Peyer's patch (tissue), 4 donors: Measurements from ENCODE around the gene ZDHHC22.

Experiments used
- POLR2A ChIP-seq, 2 donors: fragments of 450-650 bp; IDR thresholded peaks; one replicate each; pipeline ENCODE4 v1.5.1; 2017; ENCODE audit warnings: antibody characterized with exemption in 2 of 2, mild to moderate bottlenecking in 2 of 2, moderate library complexity in 2 of 2
- TF ChIP-seq, protein P1 (sequence below), 6 experiments: fragments of 450-650 bp in 4 of 6; fragments of 200-600 bp in 2 of 6; sonication (generic) in 1 of 6; IDR thresholded peaks; one replicate each; pipeline ENCODE4 v1.5.1; 2017 to 2019; ENCODE audit warnings: antibody characterized with exemption in 6 of 6, mild to moderate bottlenecking in 3 of 6, moderate library complexity in 1 of 6

DNA sequence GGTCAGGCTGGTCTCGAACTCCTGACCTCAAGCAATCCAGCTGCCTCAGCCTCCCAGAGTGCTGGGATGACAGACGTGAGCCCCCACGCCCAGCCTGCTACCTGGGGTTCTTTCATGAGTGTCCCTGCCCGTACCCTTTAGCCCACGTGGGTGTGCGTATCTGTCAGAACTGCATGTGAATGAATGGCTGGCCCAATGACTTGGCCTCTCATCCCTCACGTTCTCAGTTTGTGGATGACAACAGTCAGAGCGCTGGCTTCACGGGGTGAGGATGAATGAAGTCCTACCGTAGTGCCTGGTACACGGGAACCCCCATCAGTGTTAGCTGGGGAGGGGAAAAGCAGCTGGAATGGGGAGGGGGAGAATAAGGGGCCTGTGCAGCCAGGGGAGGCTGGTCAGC is 16.1 kb upstream of the ZDHHC22 start:
- TF ChIP-seq, protein P1, sequence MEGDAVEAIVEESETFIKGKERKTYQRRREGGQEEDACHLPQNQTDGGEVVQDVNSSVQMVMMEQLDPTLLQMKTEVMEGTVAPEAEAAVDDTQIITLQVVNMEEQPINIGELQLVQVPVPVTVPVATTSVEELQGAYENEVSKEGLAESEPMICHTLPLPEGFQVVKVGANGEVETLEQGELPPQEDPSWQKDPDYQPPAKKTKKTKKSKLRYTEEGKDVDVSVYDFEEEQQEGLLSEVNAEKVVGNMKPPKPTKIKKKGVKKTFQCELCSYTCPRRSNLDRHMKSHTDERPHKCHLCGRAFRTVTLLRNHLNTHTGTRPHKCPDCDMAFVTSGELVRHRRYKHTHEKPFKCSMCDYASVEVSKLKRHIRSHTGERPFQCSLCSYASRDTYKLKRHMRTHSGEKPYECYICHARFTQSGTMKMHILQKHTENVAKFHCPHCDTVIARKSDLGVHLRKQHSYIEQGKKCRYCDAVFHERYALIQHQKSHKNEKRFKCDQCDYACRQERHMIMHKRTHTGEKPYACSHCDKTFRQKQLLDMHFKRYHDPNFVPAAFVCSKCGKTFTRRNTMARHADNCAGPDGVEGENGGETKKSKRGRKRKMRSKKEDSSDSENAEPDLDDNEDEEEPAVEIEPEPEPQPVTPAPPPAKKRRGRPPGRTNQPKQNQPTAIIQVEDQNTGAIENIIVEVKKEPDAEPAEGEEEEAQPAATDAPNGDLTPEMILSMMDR (IDR thresholded peaks at IDR 0.05): no peak
- no peak for TF ChIP-seq POLR2A (IDR thresholded peaks at IDR 0.05)
